GM21528 (cell line): ENCODE measurements around the gene PLCB1.

Source experiments
- ATAC-seq: cut with Tn5 transposase; IDR thresholded peaks from one replicate; pipeline ENCODE4 v1.9.1; 2021; ENCODE audit warnings: mild to moderate bottlenecking, moderate library complexity; ENCODE audit not compliant: unreplicated experiment, low FRiP score

Gene PLCB1

DNA sequence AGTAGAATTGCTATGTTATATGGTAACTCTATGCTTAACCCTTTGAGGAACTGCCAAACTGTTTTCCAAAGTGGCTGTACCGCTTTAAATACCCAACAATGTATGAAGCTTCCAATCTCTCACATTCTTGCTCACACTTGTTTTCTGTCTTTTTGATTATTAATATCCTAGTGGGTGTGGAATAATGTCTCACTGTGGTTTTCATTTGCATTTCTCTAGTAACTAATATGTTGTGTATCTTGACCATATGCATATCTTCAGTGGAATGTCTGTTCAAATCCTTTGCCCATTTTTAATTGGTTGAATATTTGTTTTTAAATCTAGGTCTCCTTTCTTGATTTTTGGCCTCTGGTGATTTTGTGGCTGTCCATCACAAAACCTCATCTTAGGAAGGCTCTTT lies 759.0 kb downstream of the PLCB1 start:
- ATAC-seq = no peak

- ATAC-seq = no peak
Measured at GRCh38 chr20:8895472-8895871, 763.4 kb downstream of the PLCB1 start.

DNA sequence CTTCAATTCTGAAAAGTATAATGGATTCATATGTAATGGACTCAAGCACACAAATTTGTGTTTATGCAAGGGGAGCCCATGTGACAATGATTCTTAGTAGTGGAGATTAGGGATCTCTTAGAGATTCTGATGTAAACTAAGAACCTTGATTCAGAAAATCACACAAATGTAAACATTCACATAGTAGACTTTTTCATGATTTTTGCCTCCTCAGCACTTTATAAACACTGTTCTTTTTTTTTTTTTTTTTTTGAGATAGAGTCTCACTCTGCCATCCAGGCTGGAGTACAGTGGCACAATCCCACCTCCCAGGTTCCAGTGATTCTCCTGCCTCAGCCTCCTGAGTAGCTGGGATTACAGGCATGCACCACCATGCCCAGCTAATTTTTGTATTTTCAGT lies 766.8 kb downstream of the PLCB1 start:
- ATAC-seq = no peak

- no peak for ATAC-seq
Measured at GRCh38 chr20:8901237-8902025, 769.4 kb downstream of the PLCB1 start.

GRCh38 chr20:8903655-8904605 lies 771.9 kb downstream of the PLCB1 start:
- ATAC-seq = no peak

DNA sequence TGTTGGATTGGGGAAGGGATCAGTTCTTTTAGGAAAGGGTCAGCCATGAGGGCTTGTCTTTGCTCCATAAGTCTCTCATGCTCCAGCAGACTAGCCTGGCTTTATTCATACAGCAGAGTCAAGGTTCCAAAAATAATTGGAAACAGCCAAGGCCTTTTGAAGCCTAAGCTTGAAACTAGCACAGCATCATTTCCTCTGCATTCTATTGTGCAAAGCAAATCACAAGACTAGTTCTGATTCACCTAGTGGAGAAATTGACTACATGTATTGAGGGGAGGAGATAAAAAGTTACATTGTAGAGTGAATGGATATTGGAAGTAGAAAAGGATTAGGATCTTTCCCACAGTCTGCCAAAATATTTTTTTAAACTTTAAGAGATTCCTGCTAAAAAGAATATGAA lies 777.5 kb downstream of the PLCB1 start:
- no peak for ATAC-seq

- ATAC-seq = no peak
Measured at GRCh38 chr20:8912096-8912495, 780.0 kb downstream of the PLCB1 start.

GRCh38 chr20:8912731-8913130 lies 780.7 kb downstream of the PLCB1 start:
- no peak for ATAC-seq

DNA sequence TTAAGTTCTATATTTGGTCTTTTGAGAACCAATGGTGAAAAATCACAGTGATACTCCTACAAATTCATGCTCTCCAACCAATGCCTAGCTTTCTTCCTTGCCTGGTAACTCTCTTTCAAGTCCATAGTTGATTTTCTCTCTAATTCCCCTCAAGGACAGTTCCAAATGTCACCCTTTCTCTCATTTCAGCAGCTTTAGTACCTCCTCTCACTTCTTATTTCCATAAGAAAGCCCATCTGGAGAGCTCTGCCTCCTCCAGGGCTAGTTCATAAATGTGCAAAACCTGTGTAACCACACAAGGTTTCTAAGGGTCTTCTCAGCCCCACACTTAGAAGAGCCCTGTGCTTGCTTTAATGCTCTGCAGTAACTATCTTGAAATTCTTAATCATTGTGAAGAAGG lies 781.4 kb downstream of the PLCB1 start:
- no peak for ATAC-seq

- ATAC-seq = no peak
Measured at GRCh38 chr20:8914421-8914820, 782.4 kb downstream of the PLCB1 start.

DNA sequence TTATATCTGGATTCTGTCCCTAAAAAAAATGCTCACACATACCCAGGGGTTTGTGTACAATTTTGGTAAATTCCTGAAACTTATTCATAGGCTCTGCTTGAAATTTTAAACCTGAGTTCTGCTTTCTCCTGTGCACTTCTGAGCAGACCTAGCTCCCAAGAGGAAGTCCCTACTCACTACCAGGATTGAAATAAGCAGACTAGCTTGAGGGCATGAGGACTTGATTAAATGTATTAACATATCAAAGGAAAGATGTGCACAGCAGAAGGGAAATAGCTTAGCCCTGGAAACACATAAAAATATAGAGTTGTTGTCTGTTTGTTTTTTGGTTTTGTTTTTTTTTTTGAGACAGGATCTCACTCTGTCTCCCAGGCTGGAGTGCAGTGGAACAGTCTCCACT lies 785.0 kb downstream of the PLCB1 start:
- ATAC-seq = no peak

- no peak for ATAC-seq
Measured at GRCh38 chr20:8918145-8918544, 786.1 kb downstream of the PLCB1 start.

DNA sequence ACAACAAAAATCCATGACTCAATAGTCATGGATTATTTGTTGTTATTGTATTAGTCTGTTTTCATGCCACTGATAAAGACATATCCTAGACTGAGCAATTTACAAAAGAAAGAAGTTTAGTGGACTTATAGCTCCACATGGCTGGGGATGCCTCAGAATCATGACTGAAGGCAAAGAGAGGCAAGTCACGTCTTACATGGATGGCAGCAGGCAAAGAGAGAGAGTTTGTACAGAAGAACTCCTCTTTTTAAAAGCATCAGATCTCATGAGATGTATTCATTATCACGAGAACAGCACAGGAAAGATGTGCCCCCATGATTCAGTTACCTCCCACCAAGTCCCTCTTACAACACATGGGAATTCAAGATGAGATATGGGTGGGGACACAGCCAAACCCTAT lies 792.5 kb downstream of the PLCB1 start:
- no peak for ATAC-seq

DNA sequence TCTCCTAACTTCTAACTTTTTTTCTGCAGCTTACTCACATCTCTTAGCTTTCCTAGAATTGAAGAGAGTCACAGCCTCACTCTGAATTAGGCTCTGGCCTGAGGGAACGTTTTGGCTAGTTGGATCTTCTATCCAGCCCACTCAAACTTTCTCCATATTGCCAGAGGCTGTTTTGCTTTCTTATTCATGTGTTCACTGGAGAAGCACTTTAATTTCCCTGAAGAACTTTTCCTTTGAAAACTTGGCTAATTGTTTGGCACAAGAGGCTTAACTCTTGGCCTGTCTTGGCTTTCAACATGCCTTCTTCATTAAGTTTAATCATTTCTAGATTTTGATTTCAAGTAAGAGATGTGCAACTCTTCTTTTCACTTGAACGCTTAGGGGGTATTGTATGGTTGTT lies 798.7 kb downstream of the PLCB1 start:
- no peak for ATAC-seq

GRCh38 chr20:8932192-8933165 lies 800.4 kb downstream of the PLCB1 start:
- ATAC-seq = no peak

- no peak for ATAC-seq
Measured at GRCh38 chr20:8933381-8933807, 801.3 kb downstream of the PLCB1 start.

DNA sequence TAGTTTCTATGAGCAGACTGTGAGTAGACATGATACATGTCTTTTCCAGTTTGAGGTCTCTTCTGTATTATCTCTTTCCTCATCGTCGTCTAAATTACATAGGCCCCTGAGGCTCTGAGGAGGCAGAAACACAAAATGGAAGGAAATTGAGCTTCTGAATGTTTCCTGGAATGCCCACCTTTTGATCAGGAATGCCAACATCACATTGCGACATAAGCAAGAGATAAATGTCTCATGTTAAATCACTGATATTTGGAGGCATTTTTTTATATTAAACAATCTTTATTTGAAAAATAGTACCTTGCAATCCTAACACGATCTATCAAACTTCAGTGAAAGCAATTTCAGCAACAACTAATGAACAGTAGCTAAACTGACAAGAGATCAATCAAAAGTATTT lies 802.3 kb downstream of the PLCB1 start:
- ATAC-seq = no peak
